Common myeloid progenitor, CD34-positive (primary cell): ENCODE results near the gene TBC1D1.

Source experiments
- CTCF ChIA-PET: fragments of 350-600 bp; sonication (Branson Sonifier 250); formaldehyde crosslinking; loops from one replicate; lab custom pipeline; 2021; ENCODE audit warnings: antibody characterized with exemption; lab: Charles Lee
- POLR2A ChIA-PET: fragments of 350-600 bp; sonication (Branson Sonifier 250); formaldehyde crosslinking; loops from one replicate; lab custom pipeline; 2021; ENCODE audit warnings: antibody characterized with exemption; lab: Charles Lee
- DNase-seq, 3 donors: peaks; one replicate each; pipeline versions ENCODE4 v3.0.0 to v3.0.0-alpha.2; 2013
- H3K27ac ChIP-seq, 2 experiments: 1 replicate in 1 of 2; 2 replicates in 1 of 2; pipeline ENCODE4 v1.7.0; 2013; ENCODE audit warnings: inconsistent platforms in 2 of 2, low read length in 2 of 2, mild to moderate bottlenecking in 2 of 2, low read depth in 1 of 2, moderate library complexity in 1 of 2; ENCODE audit not compliant: severe bottlenecking in 2 of 2, insufficient read depth in 1 of 2, poor library complexity in 1 of 2
- H3K27me3 ChIP-seq, 5 experiments: replicated peaks in 2 of 5; 1 replicate in 3 of 5; 2 replicates in 2 of 5; pipeline versions ENCODE4 v1.6.1 to v1.7.0; 2013; ENCODE audit warnings: low read length in 4 of 5, mild to moderate bottlenecking in 2 of 5, moderate library complexity in 2 of 5, inconsistent platforms in 1 of 5; ENCODE audit not compliant: insufficient read depth in 5 of 5, control insufficient read depth in 4 of 5
- H3K36me3 ChIP-seq, 4 experiments: 1 replicate in 2 of 4; 2 replicates in 2 of 4; pipeline versions ENCODE4 v1.6.1 to v1.7.0; 2013; ENCODE audit warnings: low read length in 3 of 4, control low read depth in 1 of 4, mild to moderate bottlenecking in 1 of 4; ENCODE audit not compliant: control insufficient read depth in 4 of 4, insufficient read depth in 4 of 4
- H3K4me1 ChIP-seq, 4 experiments: 1 replicate in 3 of 4; 2 replicates in 1 of 4; pipeline versions ENCODE4 v1.6.1 to v1.7.1; 2013; ENCODE audit warnings: low read length in 3 of 4, mild to moderate bottlenecking in 3 of 4, control low read depth in 1 of 4, inconsistent platforms in 1 of 4, moderate library complexity in 1 of 4; ENCODE audit not compliant: control insufficient read depth in 4 of 4, insufficient read depth in 4 of 4; ENCODE audit errors: control extremely low read depth in 1 of 4
- H3K4me3 ChIP-seq, 7 experiments: 1 replicate in 4 of 7; 2 replicates in 3 of 7; pipeline versions ENCODE4 v1.5.1 to v1.7.0; 2013; ENCODE audit warnings: mild to moderate bottlenecking in 7 of 7, low read length in 6 of 7, moderate library complexity in 6 of 7, inconsistent platforms in 2 of 7, low read depth in 2 of 7, control low read depth in 1 of 7; ENCODE audit not compliant: insufficient read depth in 4 of 7, control insufficient read depth in 1 of 7; ENCODE audit errors: extremely low read depth in 1 of 7
- H3K9me3 ChIP-seq, 5 experiments: 1 replicate in 4 of 5; 2 replicates in 1 of 5; pipeline versions ENCODE4 v1.6.1 to v1.7.1; 2013; ENCODE audit warnings: low read length in 4 of 5, mild to moderate bottlenecking in 2 of 5, inconsistent platforms in 1 of 5, low read depth in 1 of 5, moderate library complexity in 1 of 5; ENCODE audit not compliant: control insufficient read depth in 4 of 5, insufficient read depth in 2 of 5; ENCODE audit errors: control extremely low read depth in 1 of 5
- WGBS: methylation state at CpG from one replicate; pipeline ENCODE4 v1.1.5; 2013; ENCODE audit not compliant: insufficient coverage; 5-methylcytosine and 5-hydroxymethylcytosine counted together

TBC1D1 gene

DNA sequence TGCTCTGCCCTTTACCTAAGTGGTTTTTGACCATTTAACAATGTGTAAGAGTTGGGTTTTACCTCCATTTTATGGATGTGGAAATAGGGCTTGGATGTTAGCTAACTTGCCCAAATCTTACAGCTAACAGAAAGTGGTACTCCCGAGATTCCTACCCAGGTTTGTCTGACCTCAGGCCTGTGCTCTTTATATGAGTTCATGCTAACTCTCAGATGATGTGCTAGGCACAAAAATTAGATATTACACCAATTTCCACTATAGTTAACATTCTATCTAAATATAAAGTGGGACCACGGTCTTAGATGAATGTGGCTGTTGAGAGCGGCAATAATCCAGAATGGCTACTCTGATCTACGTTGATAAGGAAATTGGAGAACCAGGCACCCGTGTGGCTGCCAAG is 69.2 kb downstream of the TBC1D1 start, which contains the start of gene PTTG2:
TSS of gene PTTG2 (plus strand) at position 301 of the 400 bp plus-strand sequence. CDS start at position 338, 37 bp downstream.
- Histone ChIP-seq H3K27ac (no peak within 1 kb of the TSS), H3K9me3 (no peaks in the 10 kb centered on the region), H3K4me3 (no peak within 1 kb of the TSS), H3K27me3 (no peaks in the 10 kb centered on the region), H3K4me1 (no peaks in the 10 kb centered on the region), H3K36me3 (no peaks in the 10 kb centered on the region)
- DNase-seq, result no peak
- ChIA-PET CTCF (interaction anchor here (1.7 kb wide), 1 partner anchor 8 kb away, joined by 6 read pairs; no protein-coding TSS in a partner anchor), POLR2A (no interaction called here)
- 96% methylated on average over 4 of the region's 5 CpGs for WGBS

DNA sequence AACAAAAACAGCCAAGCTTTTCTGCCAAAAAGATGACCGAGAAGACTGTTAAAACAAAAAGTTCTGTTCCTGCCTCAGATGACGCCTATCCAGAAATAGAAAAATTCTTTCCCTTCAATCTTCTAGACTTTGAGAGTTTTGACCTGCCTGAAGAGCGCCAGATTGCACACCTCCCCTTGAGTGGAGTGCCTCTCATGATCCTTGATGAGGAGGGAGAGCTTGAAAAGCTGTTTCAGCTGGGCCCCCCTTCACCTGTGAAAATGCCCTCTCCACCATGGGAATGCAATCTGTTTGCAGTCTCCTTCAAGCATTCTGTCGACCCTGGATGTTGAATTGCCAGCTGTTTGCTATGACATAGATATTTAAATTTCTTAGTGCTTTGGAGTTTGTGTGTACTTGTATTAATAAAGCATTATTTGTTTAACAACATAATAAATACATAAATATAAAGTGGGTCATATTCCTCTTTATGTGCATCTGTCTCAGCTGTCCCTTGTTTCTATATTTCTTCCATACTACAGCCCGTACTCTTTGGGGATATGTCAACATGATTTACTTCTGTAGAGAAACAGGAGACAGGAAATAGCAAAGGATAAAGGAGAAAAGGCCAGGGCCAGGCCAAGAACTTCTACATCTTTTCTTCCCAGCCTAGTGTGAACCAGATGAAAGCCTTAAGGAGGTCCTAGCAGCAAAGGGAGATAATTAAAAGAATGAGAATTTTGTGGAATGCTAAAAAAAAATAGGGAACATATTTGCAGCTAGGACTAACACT is 70.0 kb downstream of the TBC1D1 start:
- no peaks in the 10 kb centered on the region for H3K9me3 ChIP-seq
- ChIA-PET CTCF (interaction anchor here (0.9 to 1.7 kb wide), 4 partner anchors 9 to 70 kb away, joined by 3 to 6 read pairs (median 3); partner anchors contain the start of gene TBC1D1), POLR2A (no interaction called here)
- H3K4me1 ChIP-seq, result no peaks in the 10 kb centered on the region
- H3K27ac ChIP-seq, result no peak overlapping the region
- no peaks in the 10 kb centered on the region for H3K36me3 ChIP-seq
- no peak for DNase-seq
- H3K4me3 ChIP-seq, result no peak overlapping the region
- H3K27me3 ChIP-seq, result no peaks in the 10 kb centered on the region
- 86% methylated on average over 4 of the region's 5 CpGs for WGBS

DNA sequence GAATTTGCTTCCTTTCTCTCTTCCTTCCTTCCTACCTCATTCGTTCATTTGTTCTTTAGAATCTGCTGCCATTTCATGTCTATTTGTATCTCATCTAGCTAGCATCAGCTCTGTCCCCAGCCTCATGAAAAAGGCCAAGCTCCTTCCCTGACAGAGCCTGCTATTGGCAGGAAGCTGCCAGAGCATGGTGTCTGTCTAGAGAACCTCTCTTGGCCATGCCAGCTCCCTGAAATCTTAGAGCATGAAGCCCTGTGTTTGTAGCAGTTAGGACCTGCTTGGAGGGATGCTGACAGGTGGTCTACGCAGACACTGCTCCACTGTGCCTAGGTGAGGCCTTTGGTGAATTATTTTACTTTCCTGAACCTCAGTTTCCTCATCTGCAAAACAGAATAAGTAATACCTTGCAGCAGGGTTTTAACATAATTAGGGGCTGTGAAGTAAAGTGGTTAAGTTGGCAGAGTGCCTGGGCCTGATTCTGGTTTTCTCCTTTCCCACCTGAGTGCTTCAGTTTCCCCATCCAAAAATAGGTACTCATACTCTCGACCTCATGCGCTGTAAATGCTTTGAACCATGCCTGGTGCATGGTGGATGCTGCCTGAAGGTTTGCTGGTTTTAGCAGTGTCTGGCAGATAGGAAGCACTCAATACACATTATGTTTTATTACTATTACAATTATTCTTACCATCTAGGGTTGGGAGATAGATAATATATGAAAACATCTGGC is 74.0 kb downstream of the TBC1D1 start:
- WGBS, result 86% methylated on average over 1 of the region's 4 CpGs
- no peak for DNase-seq
- Histone ChIP-seq H3K27ac (no peak overlapping the region), H3K4me3 (no peak overlapping the region), H3K4me1 (no peaks in the 10 kb centered on the region), H3K36me3 (no peaks in the 10 kb centered on the region), H3K9me3 (no peaks in the 10 kb centered on the region), H3K27me3 (no peaks in the 10 kb centered on the region)
- CTCF ChIA-PET, result no interaction called here
- POLR2A ChIA-PET, result no interaction called here

DNA sequence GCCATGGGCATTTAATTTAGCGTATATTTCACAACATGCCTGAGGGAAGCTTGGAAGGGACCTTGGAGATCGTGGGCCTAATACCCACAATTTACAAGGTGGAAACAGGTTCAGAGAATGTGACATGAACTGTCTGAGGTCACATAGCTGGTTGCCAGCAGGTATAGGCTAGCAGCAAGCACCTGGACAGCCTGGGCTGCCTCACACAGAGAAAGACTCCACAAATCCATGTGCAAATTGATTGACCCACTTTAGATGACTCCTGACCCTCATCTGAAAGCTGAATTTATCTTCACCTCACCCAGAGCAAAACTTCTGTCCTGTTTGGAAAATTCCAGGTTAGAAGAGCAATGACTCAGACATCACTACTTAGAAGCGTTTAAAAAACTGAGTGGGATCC is 75.2 kb downstream of the TBC1D1 start:
- WGBS, result 89% methylated on average over 3 of the region's 3 CpGs
- POLR2A ChIA-PET, result no interaction called here
- CTCF ChIA-PET, result interaction anchor here (2.3 kb wide), 1 partner anchor 10 kb away, joined by 10 read pairs; no protein-coding TSS in a partner anchor

DNA sequence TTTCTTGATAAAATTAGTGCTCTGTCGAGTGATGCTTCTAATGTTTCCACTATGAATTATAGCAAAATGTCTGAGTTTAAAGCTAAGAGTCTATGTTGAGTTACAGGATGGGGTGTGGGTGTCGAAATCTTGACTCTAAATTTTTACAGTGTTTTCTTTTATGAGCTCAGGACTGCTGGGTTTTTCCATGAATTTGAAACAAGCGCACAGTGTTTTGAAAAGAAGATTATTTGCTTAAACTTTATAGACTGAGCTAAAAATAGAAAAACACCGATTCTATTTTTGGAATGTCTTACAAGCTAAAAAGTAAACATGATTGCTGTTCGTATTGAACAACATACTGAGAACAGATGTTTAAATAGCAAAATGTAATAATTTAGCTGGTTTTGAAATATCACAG is 76.9 kb downstream of the TBC1D1 start:
- Histone ChIP-seq H3K27me3 (no peaks in the 10 kb centered on the region), H3K4me1 (no peaks in the 10 kb centered on the region), H3K36me3 (no peaks in the 10 kb centered on the region), H3K27ac (no peak overlapping the region), H3K9me3 (no peaks in the 10 kb centered on the region), H3K4me3 (no peak overlapping the region)
- ChIA-PET CTCF (interaction anchor here (1.7 to 2.3 kb wide), 2 partner anchors 8 to 15 kb away, joined by 6 to 10 read pairs; no protein-coding TSS in a partner anchor), POLR2A (no interaction called here)
- no peak for DNase-seq
- WGBS, result 64% methylated on average over 1 of the region's 5 CpGs

More for the DNA sequence above, 75.2 kb downstream of the TBC1D1 start:
- H3K27me3 ChIP-seq, result no peaks in the 10 kb centered on the region
- no peaks in the 10 kb centered on the region for H3K36me3 ChIP-seq
- no peak for DNase-seq
- H3K9me3 ChIP-seq, result no peaks in the 10 kb centered on the region
- H3K4me1 ChIP-seq, result no peaks in the 10 kb centered on the region
- no peak overlapping the region for H3K27ac ChIP-seq
- H3K4me3 ChIP-seq, result no peak overlapping the region

DNA sequence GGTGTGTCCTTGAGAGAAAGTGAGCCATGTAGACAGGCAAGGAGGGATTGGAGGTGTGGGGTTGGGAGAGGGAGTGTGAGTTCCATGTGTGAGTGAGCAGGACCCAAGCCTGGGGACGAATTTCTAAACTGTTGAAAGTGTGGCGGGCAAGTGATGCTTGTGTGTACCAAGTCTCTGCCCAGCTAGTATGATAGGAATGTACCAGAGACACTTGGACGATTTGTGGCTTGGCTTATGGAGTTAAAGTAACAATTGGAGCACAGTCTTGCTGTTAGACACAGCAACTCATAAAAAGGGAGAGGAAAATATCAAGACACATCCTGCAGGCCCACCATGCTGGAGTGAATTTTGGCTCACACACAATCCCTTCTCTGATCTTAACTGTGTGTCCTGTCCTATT is 77.9 kb downstream of the TBC1D1 start:
- no peaks in the 10 kb centered on the region for H3K27me3 ChIP-seq
- WGBS, result 100% methylated on average over 1 of the region's 3 CpGs
- H3K27ac ChIP-seq, result no peak overlapping the region
- no peak overlapping the region for H3K4me3 ChIP-seq
- ChIA-PET CTCF (no interaction called here), POLR2A (no interaction called here)
- no peak for DNase-seq
- no peaks in the 10 kb centered on the region for H3K4me1 ChIP-seq
- H3K36me3 ChIP-seq, result no peaks in the 10 kb centered on the region
- no peaks in the 10 kb centered on the region for H3K9me3 ChIP-seq

DNA sequence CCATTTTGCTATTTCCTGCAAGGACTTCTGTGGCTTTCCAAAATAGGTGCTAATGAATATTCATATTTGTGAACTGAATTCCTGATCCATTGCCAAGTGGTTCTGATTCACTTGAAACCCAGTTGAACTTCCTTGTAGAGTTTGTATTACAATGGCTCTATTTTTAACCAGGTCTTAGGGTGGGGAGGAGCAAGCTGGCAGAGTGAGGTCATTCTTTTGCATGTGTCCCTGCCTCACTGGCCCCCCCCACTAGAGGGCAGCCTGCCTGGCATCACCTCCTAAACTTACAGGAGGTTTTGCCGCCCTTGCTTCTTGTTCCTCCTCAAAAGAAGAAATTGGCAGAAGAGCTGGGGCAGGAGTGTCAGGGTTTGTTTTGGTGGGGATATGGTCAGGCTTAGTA is 79.8 kb downstream of the TBC1D1 start:
- H3K27me3 ChIP-seq, result no peaks in the 10 kb centered on the region
- ChIA-PET POLR2A (no interaction called here), CTCF (interaction anchor here (0.6 to 1.3 kb wide), 7 partner anchors 8 to 386 kb away, joined by 3 to 4 read pairs (median 3); partner anchors contain the start of gene PGM2)
- no CpG with 5 or more reads among the region's 1 CpG for WGBS
- no peaks in the 10 kb centered on the region for H3K36me3 ChIP-seq
- peak; percentile 65 to 87 (median 81) for DNase-seq
- no peaks in the 10 kb centered on the region for H3K4me1 ChIP-seq
- H3K27ac ChIP-seq, result no peak overlapping the region
- H3K9me3 ChIP-seq, result no peaks in the 10 kb centered on the region
- no peak overlapping the region for H3K4me3 ChIP-seq
